HG03045 (cell line): ENCODE measurements around the gene MMP25.
"Not testable (repeated sequence)": the region's sequence is repeated elsewhere in the genome, so short reads cannot be mapped to it uniquely, and the experiment has no call there.

Experiments
- ATAC-seq: cut with Tn5 transposase; IDR thresholded peaks from one replicate; pipeline ENCODE4 v1.9.1; 2021; ENCODE audit warnings: mild to moderate bottlenecking, moderate library complexity; ENCODE audit not compliant: unreplicated experiment

Gene MMP25

GRCh38 chr16:3054965-3055733 is 8.8 kb downstream of the MMP25 start:
- ATAC-seq = no peak

DNA sequence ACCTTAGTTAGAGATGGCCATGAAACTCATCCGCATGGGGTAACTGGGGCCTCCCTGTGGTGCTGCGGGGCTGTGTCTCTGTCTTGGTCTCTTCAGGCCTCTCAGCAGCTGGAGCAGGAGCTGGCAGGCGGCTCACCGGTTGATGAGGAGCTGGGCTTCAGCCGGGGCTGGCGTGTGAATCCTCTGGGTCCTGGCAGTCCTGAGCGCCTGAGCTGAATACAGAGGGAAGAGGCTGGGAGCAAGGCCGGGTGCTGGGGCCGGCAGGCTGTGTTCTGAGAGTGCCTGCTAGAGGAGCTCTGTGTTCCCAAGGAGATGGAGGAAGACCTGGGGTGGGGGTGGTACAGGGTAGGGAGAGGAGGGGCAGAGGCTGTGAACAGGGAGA is 9.4 kb downstream of the MMP25 start:
- ATAC-seq = not testable (repeated sequence)

DNA sequence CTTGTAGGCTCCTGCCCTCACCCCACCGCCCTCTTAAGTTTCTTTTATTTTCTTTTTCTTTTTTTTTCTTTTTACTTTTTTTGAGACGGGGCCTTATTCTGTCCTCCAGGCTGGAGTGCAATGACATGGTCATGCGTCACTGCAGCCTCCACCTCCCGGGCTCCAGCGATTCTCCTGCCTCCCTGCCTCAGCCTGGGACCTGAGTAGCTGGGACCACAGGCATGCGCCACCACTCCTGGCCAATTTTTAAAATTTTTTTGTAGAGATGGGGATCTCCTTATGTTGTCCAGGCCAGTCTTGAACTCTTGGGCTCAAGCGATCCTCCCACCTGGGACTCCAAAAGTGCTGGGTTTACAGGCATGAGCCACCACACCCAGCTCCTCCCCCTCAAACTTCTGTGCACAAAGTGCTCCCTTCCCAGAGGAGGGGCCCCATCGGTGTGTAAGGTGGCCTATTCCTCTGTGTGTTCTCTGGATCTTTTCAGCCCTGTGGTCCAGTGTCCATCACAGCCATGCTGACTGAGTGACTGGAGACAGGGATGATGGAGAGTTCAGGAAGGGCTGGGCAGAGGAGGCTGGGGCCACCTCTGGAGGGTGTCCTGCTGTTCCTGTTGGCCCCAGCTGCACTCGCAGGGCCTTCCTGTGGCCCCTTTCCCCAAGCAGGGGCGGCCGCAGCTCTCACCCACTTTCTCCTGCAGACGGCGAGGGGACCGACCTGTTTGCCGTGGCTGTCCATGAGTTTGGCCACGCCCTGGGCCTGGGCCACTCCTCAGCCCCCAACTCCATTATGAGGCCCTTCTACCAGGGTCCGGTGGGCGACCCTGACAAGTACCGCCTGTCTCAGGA is 10.2 kb downstream of the MMP25 start:
- ATAC-seq = no peak

DNA sequence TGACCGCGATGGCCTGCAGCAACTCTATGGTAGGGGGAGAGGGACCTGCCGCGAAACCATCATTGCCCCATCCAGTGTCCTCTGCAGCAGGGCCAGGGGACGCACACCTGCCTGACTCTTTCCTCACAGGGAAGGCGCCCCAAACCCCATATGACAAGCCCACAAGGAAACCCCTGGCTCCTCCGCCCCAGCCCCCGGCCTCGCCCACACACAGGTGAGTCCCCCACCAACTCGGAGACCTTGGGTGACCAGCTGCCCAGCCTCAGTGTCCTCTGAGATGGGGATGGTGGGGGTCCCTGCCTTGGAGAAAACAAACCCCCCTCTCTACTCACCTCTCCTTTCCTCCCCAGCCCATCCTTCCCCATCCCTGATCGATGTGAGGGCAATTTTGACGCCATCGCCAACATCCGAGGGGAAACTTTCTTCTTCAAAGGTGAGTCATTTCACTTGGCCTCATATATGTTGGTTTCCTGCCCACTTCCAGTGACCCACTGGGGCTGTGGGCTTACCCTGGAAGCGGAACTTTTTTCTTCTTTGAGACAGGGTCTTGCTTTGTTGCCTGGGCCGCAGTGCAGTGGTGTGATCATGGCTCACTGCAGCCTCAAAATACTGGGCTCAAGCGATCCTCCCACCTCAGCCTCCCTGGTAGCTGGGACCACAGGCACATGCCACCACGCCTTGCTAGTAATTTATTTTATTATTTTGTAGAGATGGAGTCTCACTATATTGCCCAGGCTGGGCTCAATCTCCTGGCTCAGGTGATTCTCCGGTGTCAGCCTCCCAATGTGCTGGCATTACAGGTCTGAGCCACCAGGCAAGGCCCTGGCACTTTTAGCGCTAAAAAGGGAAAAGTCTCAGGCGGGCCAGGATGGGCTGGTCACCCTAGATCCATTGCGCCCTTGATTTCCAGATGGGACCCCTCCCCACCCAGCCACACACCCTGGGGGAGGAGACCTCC is 11.1 kb downstream of the MMP25 start:
- ATAC-seq = no peak

- peak; percentile 8 for ATAC-seq
Measured at GRCh38 chr16:3058139-3059030, 12.0 kb downstream of the MMP25 start.

DNA sequence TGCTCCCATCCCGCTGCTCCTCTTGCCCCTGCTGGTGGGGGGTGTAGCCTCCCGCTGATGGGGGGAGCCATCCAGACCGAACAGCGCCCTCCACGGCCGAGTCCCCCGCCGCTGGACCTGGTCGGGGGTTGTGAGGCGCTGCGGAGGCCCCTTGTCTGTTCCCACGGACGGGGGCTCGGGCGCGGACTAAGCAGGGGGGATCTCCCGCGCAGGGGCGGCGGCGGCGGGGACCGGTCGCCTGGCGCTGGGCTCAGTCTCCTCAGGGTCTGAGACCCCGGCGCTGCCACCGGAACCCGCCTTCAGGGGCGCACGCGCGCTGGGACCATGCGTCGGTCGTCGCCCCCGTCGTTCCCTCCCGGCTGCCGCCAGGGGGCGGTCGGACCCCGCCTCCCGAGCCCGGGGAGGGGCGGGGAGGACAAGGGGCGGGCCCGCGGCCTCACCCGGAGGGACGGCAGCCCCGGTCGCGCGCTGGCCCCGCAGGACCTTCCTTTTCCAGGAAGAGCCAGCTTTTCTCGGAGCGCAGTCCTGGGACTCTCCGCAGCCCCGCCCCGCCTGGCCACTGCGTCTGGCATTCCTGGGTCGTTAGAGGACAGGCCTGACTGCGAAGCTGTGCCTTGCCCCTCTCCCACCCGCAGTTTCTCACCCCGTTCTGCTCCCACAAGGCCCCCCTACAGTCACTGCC is 12.8 kb downstream of the MMP25 start:
- ATAC-seq = peak; percentile 58

DNA sequence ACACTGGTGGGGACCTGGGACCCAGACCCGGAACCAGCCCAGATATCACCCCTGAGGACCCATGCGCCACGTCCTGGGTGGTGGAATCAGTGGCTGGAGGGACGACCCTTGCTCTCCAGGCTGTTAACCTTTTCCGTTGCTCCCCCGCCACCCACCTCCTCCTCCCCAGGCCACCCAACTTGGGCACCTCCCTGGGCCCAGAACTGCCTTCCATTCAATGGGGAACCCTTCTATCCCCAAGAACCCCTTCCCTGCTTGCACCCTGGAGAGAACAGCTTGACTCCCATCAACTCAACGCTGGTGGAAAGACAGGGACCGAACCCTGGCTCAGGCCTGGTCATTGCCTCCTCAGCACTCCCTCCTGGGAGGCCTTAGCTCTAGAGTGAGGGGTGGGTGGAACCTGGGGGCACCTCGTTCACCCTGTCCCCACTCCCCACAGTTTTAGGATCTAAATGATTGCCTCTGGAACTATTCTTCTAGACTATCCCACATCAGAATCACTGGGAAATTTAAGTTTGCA is 13.4 kb downstream of the MMP25 start:
- no peak for ATAC-seq

DNA sequence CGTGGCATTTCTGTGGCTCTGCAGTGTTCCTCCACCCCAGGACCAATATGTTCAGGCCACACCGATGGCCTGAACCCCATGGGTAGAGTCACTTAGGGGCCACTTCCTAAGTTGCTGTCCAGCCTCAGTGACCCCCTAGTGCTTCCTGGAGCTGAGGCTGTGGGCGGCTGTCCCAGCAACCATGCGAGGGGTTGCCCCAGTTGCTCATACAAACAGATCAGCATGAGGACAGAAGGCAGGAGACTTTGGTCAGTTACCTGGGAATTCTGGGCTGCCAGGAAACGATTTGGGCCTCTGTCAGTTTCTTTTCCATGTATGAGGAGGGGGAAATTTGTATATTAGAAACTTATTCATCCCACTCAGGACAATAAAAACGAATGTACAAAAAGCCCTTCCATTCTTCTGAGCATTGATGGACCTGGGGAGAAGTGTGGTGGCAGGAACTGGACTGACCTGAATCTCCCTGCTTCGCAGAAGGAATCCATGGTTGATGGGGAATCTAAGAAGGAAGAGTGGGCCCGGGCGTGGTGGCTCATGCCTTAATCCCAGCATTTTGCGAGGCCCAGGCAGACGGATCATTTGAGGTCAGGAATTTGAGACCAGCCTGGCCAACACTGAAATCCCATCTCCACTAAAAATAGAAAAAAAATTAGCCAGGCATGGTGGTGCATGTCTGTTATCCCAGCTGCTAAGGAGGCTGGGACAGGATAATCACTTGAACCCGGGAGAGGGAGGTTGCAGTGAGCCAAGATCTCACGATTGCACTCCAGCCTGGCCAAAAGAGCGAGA is 14.2 kb downstream of the MMP25 start:
- no peak for ATAC-seq

GRCh38 chr16:3062553-3062952 is 16.2 kb downstream of the MMP25 start:
- no peak for ATAC-seq

GRCh38 chr16:3063625-3064386 is 17.4 kb downstream of the MMP25 start:
- ATAC-seq = no peak

DNA sequence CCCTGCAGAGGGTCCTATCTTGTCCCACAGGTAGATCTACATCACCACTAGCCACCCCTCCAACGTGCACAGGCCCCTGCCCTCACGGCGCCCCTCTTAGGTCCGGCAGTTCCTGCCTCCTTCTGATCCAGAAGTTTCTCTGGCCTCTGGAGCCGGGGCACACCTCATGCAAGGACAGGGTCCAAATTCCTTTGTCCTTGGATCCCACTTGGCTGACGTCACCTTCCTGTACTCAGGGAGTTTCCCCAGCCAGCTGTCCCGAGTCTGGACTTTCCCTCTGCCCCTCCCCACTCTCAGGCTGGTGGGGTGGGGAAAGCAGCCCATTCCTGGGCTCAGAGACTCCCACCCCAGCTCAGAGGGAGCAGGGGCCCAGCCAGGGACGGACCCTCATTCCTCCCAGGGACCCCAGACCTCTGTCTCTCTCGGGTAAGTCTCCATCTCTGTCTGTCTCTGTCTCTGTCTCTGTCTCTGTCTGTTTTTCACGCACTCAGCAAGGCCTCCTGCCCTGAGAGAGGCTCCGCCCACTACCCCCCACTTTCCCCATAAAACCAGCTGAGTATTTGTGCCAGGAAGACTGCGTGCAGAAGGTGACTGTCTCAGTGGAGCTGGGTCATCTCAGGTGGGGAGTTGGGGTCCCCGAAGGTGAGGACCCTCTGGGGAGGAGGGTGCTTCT is 18.8 kb downstream of the MMP25 start, which contains the start of gene IL32:
Gene IL32, plus strand, starts transcription at position 572 of the 673 bp plus-strand sequence. CDS start 172 bp downstream, outside the sequence.
- no peak for ATAC-seq

DNA sequence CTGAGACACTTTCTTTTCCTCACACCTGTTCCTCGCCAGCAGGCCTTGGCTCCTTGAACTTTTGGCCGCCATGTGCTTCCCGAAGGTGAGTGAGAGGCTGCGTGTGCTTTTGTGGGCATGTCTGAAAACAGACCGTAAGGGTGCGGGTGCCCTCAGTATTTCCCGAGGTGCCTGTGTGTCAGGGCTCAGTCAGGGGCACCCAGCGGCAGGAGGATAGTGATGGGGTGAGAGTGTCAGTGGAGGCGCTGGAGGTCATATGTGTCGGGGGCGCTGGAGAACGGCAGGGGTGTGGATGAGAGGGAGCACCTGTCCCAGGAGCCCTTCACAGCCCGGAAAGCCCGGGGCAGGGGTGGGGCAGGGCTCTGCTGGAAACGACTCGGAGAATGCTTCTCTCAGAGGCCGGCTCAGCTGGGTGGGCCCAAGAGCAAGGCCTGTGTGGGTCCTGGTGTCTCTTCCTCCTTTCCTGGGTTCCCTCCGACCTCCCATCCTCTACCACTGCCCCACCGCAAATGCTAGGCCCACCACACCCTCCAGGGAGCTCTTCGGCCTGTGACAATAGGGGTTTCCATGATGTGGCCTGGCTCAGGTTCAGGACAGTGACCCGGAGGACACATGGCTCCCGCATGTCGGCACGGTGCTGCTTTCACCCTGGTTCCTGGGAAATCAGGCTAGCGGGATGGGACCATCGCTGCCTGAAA is 19.5 kb downstream of the MMP25 start:
- ATAC-seq = no peak

- no peak for ATAC-seq
Measured at GRCh38 chr16:3066440-3066748, 20.0 kb downstream of the MMP25 start.

- no peak for ATAC-seq
Measured at GRCh38 chr16:3068487-3068886, 22.1 kb downstream of the MMP25 start.

- not testable (repeated sequence) for ATAC-seq
Measured at GRCh38 chr16:3069146-3069545, 22.8 kb downstream of the MMP25 start.

GRCh38 chr16:3070608-3071111 is 24.3 kb downstream of the MMP25 start:
- ATAC-seq = no peak
